Body of pancreas (tissue), 4 donors: Measurements from ENCODE around the gene VEGFB.

ENCODE experiments used
- POLR2A ChIP-seq, 3 donors: fragments of 450-650 bp; IDR thresholded peaks; one replicate each; pipeline ENCODE4 v1.6.1; 2016; ENCODE audit warnings: antibody characterized with exemption in 3 of 3, mild to moderate bottlenecking in 2 of 3
- TF ChIP-seq, protein P1 (sequence below), 7 experiments: fragments of 450-650 bp in 4 of 7; fragments of 200-600 bp in 3 of 7; sonication (generic) in 3 of 7; IDR thresholded peaks; one replicate each; pipeline ENCODE4 v1.5.1; 2016 to 2019; ENCODE audit warnings: antibody characterized with exemption in 7 of 7

GRCh38 chr11:64196626-64197025 is 37.8 kb upstream of the VEGFB start:
- TF ChIP-seq, protein P1, sequence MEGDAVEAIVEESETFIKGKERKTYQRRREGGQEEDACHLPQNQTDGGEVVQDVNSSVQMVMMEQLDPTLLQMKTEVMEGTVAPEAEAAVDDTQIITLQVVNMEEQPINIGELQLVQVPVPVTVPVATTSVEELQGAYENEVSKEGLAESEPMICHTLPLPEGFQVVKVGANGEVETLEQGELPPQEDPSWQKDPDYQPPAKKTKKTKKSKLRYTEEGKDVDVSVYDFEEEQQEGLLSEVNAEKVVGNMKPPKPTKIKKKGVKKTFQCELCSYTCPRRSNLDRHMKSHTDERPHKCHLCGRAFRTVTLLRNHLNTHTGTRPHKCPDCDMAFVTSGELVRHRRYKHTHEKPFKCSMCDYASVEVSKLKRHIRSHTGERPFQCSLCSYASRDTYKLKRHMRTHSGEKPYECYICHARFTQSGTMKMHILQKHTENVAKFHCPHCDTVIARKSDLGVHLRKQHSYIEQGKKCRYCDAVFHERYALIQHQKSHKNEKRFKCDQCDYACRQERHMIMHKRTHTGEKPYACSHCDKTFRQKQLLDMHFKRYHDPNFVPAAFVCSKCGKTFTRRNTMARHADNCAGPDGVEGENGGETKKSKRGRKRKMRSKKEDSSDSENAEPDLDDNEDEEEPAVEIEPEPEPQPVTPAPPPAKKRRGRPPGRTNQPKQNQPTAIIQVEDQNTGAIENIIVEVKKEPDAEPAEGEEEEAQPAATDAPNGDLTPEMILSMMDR (IDR thresholded peaks at IDR 0.05) = no peak
- no peak for TF ChIP-seq POLR2A (IDR thresholded peaks at IDR 0.05)
